H9 (cell line): Measurements from ENCODE around the gene METTL16. TPM values are rescaled to one million over a fixed set of nuclear protein-coding genes. Genes with fewer than 3 reads are reported as not detected.

Experiments
- DNase-seq: peaks from one replicate; pipeline ENCODE4 v3.0.0-alpha.2; 2017
- H2AFZ ChIP-seq: one replicate; pipeline ENCODE4 v1.6.1; 2013; ENCODE audit warnings: mild to moderate bottlenecking, low read length, control low read depth, moderate library complexity
- H2AK5ac ChIP-seq: 2 replicates; pipeline ENCODE4 v1.6.1; 2013; ENCODE audit warnings: low read length, control low read depth, mixed read lengths; ENCODE audit not compliant: insufficient read length
- H2BK120ac ChIP-seq: one replicate; pipeline ENCODE4 v1.6.1; 2013; ENCODE audit warnings: low read depth, mild to moderate bottlenecking, low read length, control low read depth, inconsistent platforms; ENCODE audit not compliant: poor library complexity, severe bottlenecking
- H2BK12ac ChIP-seq: 2 replicates; pipeline ENCODE4 v1.6.1; 2013; ENCODE audit warnings: low read length, control low read depth, mixed read lengths, low read depth; ENCODE audit not compliant: insufficient read length
- H2BK15ac ChIP-seq: 2 replicates; pipeline ENCODE4 v1.6.1; 2013; ENCODE audit warnings: low read depth, low read length, control low read depth
- H2BK20ac ChIP-seq: one replicate; pipeline ENCODE4 v1.6.1; 2013; ENCODE audit warnings: low read depth, mild to moderate bottlenecking, low read length, control low read depth, inconsistent platforms; ENCODE audit not compliant: poor library complexity, severe bottlenecking
- H2BK5ac ChIP-seq: 2 replicates; pipeline ENCODE4 v1.6.1; 2013; ENCODE audit warnings: low read length, control low read depth, mixed read lengths; ENCODE audit not compliant: insufficient read length
- H3K14ac ChIP-seq: 2 replicates; pipeline ENCODE4 v1.6.1; 2013; ENCODE audit warnings: low read length, control low read depth; ENCODE audit not compliant: insufficient read depth
- H3K18ac ChIP-seq: 2 replicates; pipeline ENCODE4 v1.6.1; 2013; ENCODE audit warnings: low read depth, mild to moderate bottlenecking, mixed read lengths, low read length, control low read depth; ENCODE audit not compliant: insufficient read length
- H3K23ac ChIP-seq: 2 replicates; pipeline ENCODE4 v1.6.1; 2013; ENCODE audit warnings: low read length, control low read depth, mixed read lengths, low read depth; ENCODE audit not compliant: insufficient read length
- H3K23me2 ChIP-seq: 2 replicates; pipeline ENCODE4 v1.6.1; 2013; ENCODE audit warnings: low read depth, mild to moderate bottlenecking, mixed read lengths, low read length, control low read depth; ENCODE audit not compliant: insufficient read length, poor library complexity, severe bottlenecking
- H3K27ac ChIP-seq: 2 replicates; pipeline ENCODE4 v1.5.1; 2013; ENCODE audit warnings: low read length, control low read depth, mixed read lengths, low read depth; ENCODE audit not compliant: insufficient read length
- H3K27me3 ChIP-seq: 2 replicates; pipeline ENCODE4 v1.6.1; 2013; ENCODE audit warnings: low read length, control low read depth, inconsistent platforms; ENCODE audit not compliant: insufficient read depth
- H3K4ac ChIP-seq: 2 replicates; pipeline ENCODE4 v1.6.1; 2013; ENCODE audit warnings: low read depth, mild to moderate bottlenecking, control low read depth, inconsistent platforms, low read length, moderate library complexity
- H3K4me1 ChIP-seq: 2 replicates; pipeline ENCODE4 v1.6.1; 2013; ENCODE audit warnings: low read length, control low read depth, inconsistent platforms; ENCODE audit not compliant: insufficient read depth
- H3K4me2 ChIP-seq: 2 replicates; pipeline ENCODE4 v1.6.1; 2013; ENCODE audit warnings: low read length, control low read depth, mixed read lengths; ENCODE audit not compliant: insufficient read length, insufficient read depth
- H3K56ac ChIP-seq: 2 replicates; pipeline ENCODE4 v1.6.1; 2013; ENCODE audit warnings: low read depth, mild to moderate bottlenecking, mixed read lengths, low read length, control low read depth; ENCODE audit not compliant: insufficient read length
- H3K79me1 ChIP-seq: 2 replicates; pipeline ENCODE4 v1.6.1; 2013; ENCODE audit warnings: low read depth, mild to moderate bottlenecking, moderate library complexity, low read length, control low read depth, inconsistent platforms; ENCODE audit not compliant: insufficient read depth, poor library complexity, severe bottlenecking
- H3K79me2 ChIP-seq: 2 replicates; pipeline ENCODE4 v1.6.1; 2013; ENCODE audit warnings: low read length, control low read depth, inconsistent platforms; ENCODE audit not compliant: insufficient read depth
- H3K9ac ChIP-seq: 2 replicates; pipeline ENCODE4 v1.6.1; 2013; ENCODE audit warnings: low read length, control low read depth, mixed read lengths; ENCODE audit not compliant: insufficient read length; ENCODE audit errors: extremely low read depth
- H3K9me3 ChIP-seq: one replicate; pipeline ENCODE4 v1.6.1; 2013; ENCODE audit warnings: low read depth, low read length, inconsistent platforms; ENCODE audit not compliant: control insufficient read depth
- H3T11ph ChIP-seq: one replicate; pipeline ENCODE4 v1.6.1; 2013; ENCODE audit warnings: mild to moderate bottlenecking, low read length, control low read depth, inconsistent platforms
- H4K20me1 ChIP-seq: one replicate; pipeline ENCODE4 v1.6.1; 2013; ENCODE audit not compliant: control insufficient read depth, insufficient read length, insufficient read depth
- H4K5ac ChIP-seq: 2 replicates; pipeline ENCODE4 v1.6.1; 2013; ENCODE audit warnings: low read depth, mild to moderate bottlenecking, mixed read lengths, low read length, control low read depth; ENCODE audit not compliant: insufficient read length
- H4K8ac ChIP-seq: replicated peaks from 2 replicates; pipeline ENCODE4 v1.6.1; 2013; ENCODE audit warnings: low read length, control low read depth, mixed read lengths, low read depth; ENCODE audit not compliant: insufficient read length
- H4K91ac ChIP-seq: 2 replicates; pipeline ENCODE4 v1.6.1; 2013; ENCODE audit warnings: low read depth, mild to moderate bottlenecking, moderate library complexity, mixed read lengths, low read length, control low read depth; ENCODE audit not compliant: insufficient read length
- H3K27ac Mint-ChIP-seq, 3 experiments: 2 replicates in 2 of 3; 3 replicates in 1 of 3; pipeline ENCODE4 v1.8.0; 2020 to 2021; ENCODE audit warnings: mixed read lengths in 3 of 3, mild to moderate bottlenecking in 1 of 3, moderate library complexity in 1 of 3
- H3K27me3 Mint-ChIP-seq: 2 replicates; pipeline ENCODE4 v1.8.0; 2021; ENCODE audit warnings: low read depth, mild to moderate bottlenecking, moderate library complexity, mixed read lengths
- H3K36me3 Mint-ChIP-seq, 3 experiments: 2 replicates in 2 of 3; 3 replicates in 1 of 3; pipeline ENCODE4 v1.8.0; 2020 to 2021; ENCODE audit warnings: low read depth in 3 of 3, mixed read lengths in 3 of 3; ENCODE audit not compliant: insufficient read depth in 1 of 3
- H3K4me1 Mint-ChIP-seq, 2 experiments: 2 replicates each; pipeline ENCODE4 v1.8.0; 2020; ENCODE audit warnings: mixed read lengths in 2 of 2
- H3K4me3 Mint-ChIP-seq, 2 experiments: 2 replicates in 1 of 2; 3 replicates in 1 of 2; pipeline ENCODE4 v1.8.0; 2020 to 2021; ENCODE audit warnings: mild to moderate bottlenecking in 2 of 2, mixed read lengths in 2 of 2, moderate library complexity in 1 of 2
- H3K9me3 Mint-ChIP-seq, 2 experiments: 2 replicates in 1 of 2; 3 replicates in 1 of 2; pipeline ENCODE4 v1.8.0; 2020; ENCODE audit warnings: mild to moderate bottlenecking in 2 of 2, mixed read lengths in 2 of 2, moderate library complexity in 1 of 2
- WGBS: extraction: QIAGEN DNeasy Blood & Tissue Kit; methylation state at CpG from one replicate; pipeline ENCODE4 v1.1.7; 2013; ENCODE audit warnings: missing lambda C conversion rate, low lambda C conversion rate, mixed read lengths; ENCODE audit not compliant: insufficient read length; ENCODE audit errors: extremely low coverage; 5-methylcytosine and 5-hydroxymethylcytosine counted together
- total RNA-seq: library from RNA; stranded (reverse); gene quantifications from 2 replicates; pipeline ENCODE4 v1.2.1, GENCODE V29; 2021
- TF ChIP-seq, protein P1 (sequence below): fragments of 200-600 bp; sonication (generic); conservative IDR thresholded peaks from 3 replicates; pipeline ENCODE4 v1.8.0; 2021; ENCODE audit warnings: antibody characterized with exemption, mild to moderate bottlenecking

The METTL16 gene
- total RNA-seq, 1 experiment from 2014 or later, result 55.4 TPM

DNA sequence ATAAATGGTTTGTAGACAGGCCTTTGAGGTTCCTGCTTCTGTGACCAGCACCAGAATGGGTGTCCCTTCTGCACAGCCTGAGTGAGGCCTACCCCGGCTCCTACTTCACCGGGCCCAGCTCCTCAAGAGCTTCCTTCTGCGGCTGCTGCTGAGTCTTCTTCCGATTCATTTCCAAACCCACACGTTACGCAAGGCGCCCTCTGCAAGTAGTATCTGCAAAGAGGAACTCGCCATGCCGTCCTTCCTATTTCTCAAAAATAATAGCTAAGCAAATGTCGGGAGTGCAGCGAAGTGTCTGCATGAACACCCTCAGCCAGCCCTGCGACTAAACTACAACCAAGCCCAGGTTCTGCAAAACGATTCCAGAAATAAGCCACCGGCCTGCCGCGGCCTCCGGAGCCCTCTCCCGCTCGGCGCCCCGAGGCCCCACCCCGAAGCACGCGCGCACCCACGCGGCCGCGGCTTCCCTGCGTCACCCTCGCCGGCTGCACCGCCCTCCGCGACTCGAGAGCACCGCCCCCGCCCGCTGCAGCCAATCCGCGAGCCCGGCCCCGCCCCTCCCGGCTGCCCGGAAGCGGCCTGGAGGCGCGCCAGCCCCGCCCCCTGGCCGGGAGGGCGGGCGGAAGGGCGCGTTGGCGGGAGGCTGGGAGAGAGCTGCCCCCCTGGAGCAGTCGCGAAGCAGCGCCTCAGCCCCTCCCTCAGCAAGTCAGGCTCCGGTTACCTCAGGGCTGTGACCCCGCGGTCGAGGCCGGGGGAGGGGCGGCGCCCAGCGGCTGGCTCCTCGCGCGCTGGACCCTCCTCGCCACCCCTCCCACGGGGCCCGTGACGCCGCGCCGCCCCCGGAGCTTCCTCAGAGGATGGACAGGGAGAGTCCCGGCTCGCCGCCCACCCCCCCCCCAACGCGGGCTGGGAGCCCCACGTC, 119.2 kb downstream of the METTL16 start:
- Histone ChIP-seq H3K23ac (no peak overlapping the region), H2AFZ (no peak overlapping the region), H4K20me1 (no peaks in the 10 kb centered on the region), H2BK15ac (no peak overlapping the region), H3K79me2 (no peaks in the 10 kb centered on the region), H3K4me2 (peak overlapping the region; percentile 76), H3K23me2 (peaks cover 4% of the 10 kb centered on the region), H3K27me3 (no peaks in the 10 kb centered on the region), H2BK5ac (no peak overlapping the region), H3K4me1 (peaks cover 4% of the 10 kb centered on the region; the same call in 1 of the 2 replicates), H2BK20ac (no peak overlapping the region), H3K14ac (no peak overlapping the region), H4K8ac (no peak overlapping the region), H3K79me1 (no peaks in the 10 kb centered on the region), H3T11ph (no peak overlapping the region), H3K4ac (no peak overlapping the region), H3K9me3 (no peaks in the 10 kb centered on the region), H4K5ac (no peak overlapping the region), H3K56ac (no peak overlapping the region), H2AK5ac (no peak overlapping the region), H2BK12ac (no peak overlapping the region), H3K27ac (no peak overlapping the region), H3K9ac (peak overlapping the region; percentile 23), H2BK120ac (no peak overlapping the region), H3K18ac (peak overlapping the region; percentile 32), H4K91ac (no peak overlapping the region)
- H3K9me3 Mint-ChIP-seq, result no peaks in the 10 kb centered on the region; a peak in 2 of 5 replicates
- peak; percentile 97 for DNase-seq
- peak overlapping the region; percentile 69 to 93 for H3K4me3 Mint-ChIP-seq
- no CpG with 5 or more reads among the region's 83 CpGs for WGBS
- H3K4me1 Mint-ChIP-seq, result peaks cover 36 to 53% of the 10 kb centered on the region in 2 experiments
- H3K27ac Mint-ChIP-seq, result peak overlapping the region in 2 of 3 experiments; percentile 81 to 89; a peak in 4 of 7 replicates
- H3K36me3 Mint-ChIP-seq, result peaks cover 3 to 25% (median 21%) of the 10 kb centered on the region in 3 experiments; a peak in 6 of 7 replicates
- H3K27me3 Mint-ChIP-seq, result no peaks in the 10 kb centered on the region
- TF ChIP-seq, protein P1, sequence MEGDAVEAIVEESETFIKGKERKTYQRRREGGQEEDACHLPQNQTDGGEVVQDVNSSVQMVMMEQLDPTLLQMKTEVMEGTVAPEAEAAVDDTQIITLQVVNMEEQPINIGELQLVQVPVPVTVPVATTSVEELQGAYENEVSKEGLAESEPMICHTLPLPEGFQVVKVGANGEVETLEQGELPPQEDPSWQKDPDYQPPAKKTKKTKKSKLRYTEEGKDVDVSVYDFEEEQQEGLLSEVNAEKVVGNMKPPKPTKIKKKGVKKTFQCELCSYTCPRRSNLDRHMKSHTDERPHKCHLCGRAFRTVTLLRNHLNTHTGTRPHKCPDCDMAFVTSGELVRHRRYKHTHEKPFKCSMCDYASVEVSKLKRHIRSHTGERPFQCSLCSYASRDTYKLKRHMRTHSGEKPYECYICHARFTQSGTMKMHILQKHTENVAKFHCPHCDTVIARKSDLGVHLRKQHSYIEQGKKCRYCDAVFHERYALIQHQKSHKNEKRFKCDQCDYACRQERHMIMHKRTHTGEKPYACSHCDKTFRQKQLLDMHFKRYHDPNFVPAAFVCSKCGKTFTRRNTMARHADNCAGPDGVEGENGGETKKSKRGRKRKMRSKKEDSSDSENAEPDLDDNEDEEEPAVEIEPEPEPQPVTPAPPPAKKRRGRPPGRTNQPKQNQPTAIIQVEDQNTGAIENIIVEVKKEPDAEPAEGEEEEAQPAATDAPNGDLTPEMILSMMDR, result no peak
